ENCODE measurements around the gene MTMR11. TPM values are rescaled to one million over a fixed set of nuclear protein-coding genes. Genes with fewer than 3 reads are reported as not detected.

MTMR11 gene
- total and polyA plus RNA-seq, 2 donors (not counting 1 experiment from before 2014, with no cell fraction given) = 14.0 to 17.5 TPM

- Histone ChIP-seq H4K20me1 (ENCODE audit: control insufficient read depth, extremely low read depth, insufficient read depth, low read length) (no peaks in the 10 kb centered on the region), H3K4me2 (ENCODE audit: extremely low read depth, insufficient read depth, low read length) (no peak overlapping the region), H3K27me3 (ENCODE audit: control insufficient read depth, insufficient read depth, low read length) (no peaks in the 10 kb centered on the region), H2AFZ (ENCODE audit: low read length) (no peak overlapping the region), H3K36me3 (ENCODE audit: control insufficient read depth, insufficient read depth, low read length) (peaks cover 7% of the 10 kb centered on the region), H3K27ac (ENCODE audit: insufficient read depth, low read length) (no peak overlapping the region), H3K4me1 (ENCODE audit: control insufficient read depth, extremely low read depth, insufficient read depth, low read length) (no peaks in the 10 kb centered on the region), H3K4me3 (replicated peaks in 1 of 4; ENCODE audit: control extremely low read depth in 1 of 4, insufficient read depth in 1 of 4, low read depth in 3 of 4, low read length in 4 of 4) (no peak overlapping the region), H3K9me3 (ENCODE audit: control insufficient read depth, insufficient read depth, low read depth, low read length) (no peaks in the 10 kb centered on the region), H3K79me2 (ENCODE audit: control insufficient read depth, insufficient read depth, low read length) (peaks cover 3% of the 10 kb centered on the region), H3K9ac (ENCODE audit: insufficient read depth, low read length) (no peak overlapping the region)
- no peak for TF ChIP-seq EZH2 (IDR thresholded peaks at IDR 0.05; ENCODE audit: low read length, missing control alignments)
- TF ChIP-seq, protein P1, sequence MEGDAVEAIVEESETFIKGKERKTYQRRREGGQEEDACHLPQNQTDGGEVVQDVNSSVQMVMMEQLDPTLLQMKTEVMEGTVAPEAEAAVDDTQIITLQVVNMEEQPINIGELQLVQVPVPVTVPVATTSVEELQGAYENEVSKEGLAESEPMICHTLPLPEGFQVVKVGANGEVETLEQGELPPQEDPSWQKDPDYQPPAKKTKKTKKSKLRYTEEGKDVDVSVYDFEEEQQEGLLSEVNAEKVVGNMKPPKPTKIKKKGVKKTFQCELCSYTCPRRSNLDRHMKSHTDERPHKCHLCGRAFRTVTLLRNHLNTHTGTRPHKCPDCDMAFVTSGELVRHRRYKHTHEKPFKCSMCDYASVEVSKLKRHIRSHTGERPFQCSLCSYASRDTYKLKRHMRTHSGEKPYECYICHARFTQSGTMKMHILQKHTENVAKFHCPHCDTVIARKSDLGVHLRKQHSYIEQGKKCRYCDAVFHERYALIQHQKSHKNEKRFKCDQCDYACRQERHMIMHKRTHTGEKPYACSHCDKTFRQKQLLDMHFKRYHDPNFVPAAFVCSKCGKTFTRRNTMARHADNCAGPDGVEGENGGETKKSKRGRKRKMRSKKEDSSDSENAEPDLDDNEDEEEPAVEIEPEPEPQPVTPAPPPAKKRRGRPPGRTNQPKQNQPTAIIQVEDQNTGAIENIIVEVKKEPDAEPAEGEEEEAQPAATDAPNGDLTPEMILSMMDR (conservative IDR thresholded peaks at IDR 0.05 in 1 of 2, IDR thresholded peaks at IDR 0.05 in 1 of 2; ENCODE audit: low read depth in 1 of 2, low read length in 2 of 2) = no peak
- DNase-seq (ENCODE audit: low read depth in 2 of 2) = no peak
These were observed 35.9 kb upstream of the MTMR11 start for GRCh38 chr1:149972547-149972946.

GRCh38 chr1:149967646-149968045 lies 31.0 kb upstream of the MTMR11 start:
- H3K79me2 ChIP-seq (ENCODE audit: control insufficient read depth, insufficient read depth, low read length) = no peaks in the 10 kb centered on the region

GRCh38 chr1:149967041-149967440 lies 30.4 kb upstream of the MTMR11 start:
- Histone ChIP-seq H3K27ac (ENCODE audit: insufficient read depth, low read length) (no peak overlapping the region), H3K4me2 (ENCODE audit: extremely low read depth, insufficient read depth, low read length) (no peak overlapping the region), H3K36me3 (ENCODE audit: control insufficient read depth, insufficient read depth, low read length) (peaks cover 6% of the 10 kb centered on the region), H4K20me1 (ENCODE audit: control insufficient read depth, extremely low read depth, insufficient read depth, low read length) (no peaks in the 10 kb centered on the region), H3K79me2 (ENCODE audit: control insufficient read depth, insufficient read depth, low read length) (no peaks in the 10 kb centered on the region), H3K4me3 (replicated peaks in 1 of 4; ENCODE audit: control extremely low read depth in 1 of 4, insufficient read depth in 1 of 4, low read depth in 3 of 4, low read length in 4 of 4) (no peak overlapping the region), H2AFZ (ENCODE audit: low read length) (no peak overlapping the region), H3K27me3 (ENCODE audit: control insufficient read depth, insufficient read depth, low read length) (no peaks in the 10 kb centered on the region), H3K9me3 (ENCODE audit: control insufficient read depth, insufficient read depth, low read depth, low read length) (no peaks in the 10 kb centered on the region), H3K9ac (ENCODE audit: insufficient read depth, low read length) (no peak overlapping the region), H3K4me1 (ENCODE audit: control insufficient read depth, extremely low read depth, insufficient read depth, low read length) (no peaks in the 10 kb centered on the region)
- TF ChIP-seq, protein P1 (conservative IDR thresholded peaks at IDR 0.05 in 1 of 2, IDR thresholded peaks at IDR 0.05 in 1 of 2; ENCODE audit: low read depth in 1 of 2, low read length in 2 of 2) = no peak
- TF ChIP-seq EZH2 (IDR thresholded peaks at IDR 0.05; ENCODE audit: low read length, missing control alignments) = no peak
- DNase-seq (ENCODE audit: low read depth in 2 of 2) = no peak

More at GRCh38 chr1:149967646-149968045, 31.0 kb upstream of the MTMR11 start:
- TF ChIP-seq, protein P1 (conservative IDR thresholded peaks at IDR 0.05 in 1 of 2, IDR thresholded peaks at IDR 0.05 in 1 of 2; ENCODE audit: low read depth in 1 of 2, low read length in 2 of 2) = no peak
- TF ChIP-seq EZH2 (IDR thresholded peaks at IDR 0.05; ENCODE audit: low read length, missing control alignments) = no peak
- Histone ChIP-seq H3K36me3 (ENCODE audit: control insufficient read depth, insufficient read depth, low read length) (peaks cover 6% of the 10 kb centered on the region), H2AFZ (ENCODE audit: low read length) (no peak overlapping the region), H3K27ac (ENCODE audit: insufficient read depth, low read length) (no peak overlapping the region), H3K9me3 (ENCODE audit: control insufficient read depth, insufficient read depth, low read depth, low read length) (no peaks in the 10 kb centered on the region), H3K27me3 (ENCODE audit: control insufficient read depth, insufficient read depth, low read length) (no peaks in the 10 kb centered on the region), H4K20me1 (ENCODE audit: control insufficient read depth, extremely low read depth, insufficient read depth, low read length) (no peaks in the 10 kb centered on the region), H3K4me1 (ENCODE audit: control insufficient read depth, extremely low read depth, insufficient read depth, low read length) (no peaks in the 10 kb centered on the region), H3K4me2 (ENCODE audit: extremely low read depth, insufficient read depth, low read length) (no peak overlapping the region), H3K9ac (ENCODE audit: insufficient read depth, low read length) (no peak overlapping the region), H3K4me3 (replicated peaks in 1 of 4; ENCODE audit: control extremely low read depth in 1 of 4, insufficient read depth in 1 of 4, low read depth in 3 of 4, low read length in 4 of 4) (no peak overlapping the region)
- no peak for DNase-seq (ENCODE audit: low read depth in 2 of 2)
